Measurements from ENCODE around the gene DNAH3. TPM values are rescaled to one million over a fixed set of nuclear protein-coding genes. Genes with fewer than 3 reads are reported as not detected.
"Not testable (repeated sequence)": the region's sequence is repeated elsewhere in the genome, so short reads cannot be mapped to it uniquely, and the experiment has no call there.

DNAH3 gene
- total RNA-seq, 2 experiments from 2014 or later: not detected

DNA sequence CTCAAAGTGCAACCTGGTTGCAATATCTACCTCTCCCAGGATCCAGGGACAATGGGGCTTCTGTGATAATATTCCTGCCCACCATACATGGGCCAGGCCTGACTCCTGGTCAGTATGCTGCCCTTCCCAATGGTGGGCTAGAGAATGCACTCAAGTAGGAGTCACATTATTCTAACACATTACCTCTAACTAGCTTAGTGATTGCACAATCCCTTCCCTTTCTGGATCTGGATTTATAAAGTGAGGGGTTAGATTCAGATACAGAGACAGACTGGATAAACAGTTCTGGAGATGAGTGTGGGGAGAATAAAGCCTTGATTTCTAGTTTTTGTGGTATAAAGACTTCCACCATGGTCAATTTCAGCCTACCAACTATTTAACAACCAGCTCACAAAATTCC, 217.1 kb downstream of the DNAH3 start:
- H3K4me1 Mint-ChIP-seq: peaks cover 10% of the 10 kb centered on the region
- H3K27ac Mint-ChIP-seq: no peak overlapping the region
- H3K4me3 Mint-ChIP-seq: no peak overlapping the region
- intact Hi-C loops (cut with DNase I, micrococcal nuclease): no loop called here
- no peaks in the 10 kb centered on the region for H3K36me3 Mint-ChIP-seq (ENCODE audit: low read depth)
- ChIA-PET POLR2A (no interaction called here), CTCF (interaction anchor here (0.6 to 1.1 kb wide), 2 partner anchors 14 to 17 kb away, joined by 3 read pairs; no protein-coding TSS in a partner anchor)
- DNase-seq: no peak
- peaks cover 1% of the 10 kb centered on the region for H3K27me3 Mint-ChIP-seq
- ATAC-seq: no peak
- no peaks in the 10 kb centered on the region for H3K9me3 Mint-ChIP-seq (ENCODE audit: low read depth)

DNA sequence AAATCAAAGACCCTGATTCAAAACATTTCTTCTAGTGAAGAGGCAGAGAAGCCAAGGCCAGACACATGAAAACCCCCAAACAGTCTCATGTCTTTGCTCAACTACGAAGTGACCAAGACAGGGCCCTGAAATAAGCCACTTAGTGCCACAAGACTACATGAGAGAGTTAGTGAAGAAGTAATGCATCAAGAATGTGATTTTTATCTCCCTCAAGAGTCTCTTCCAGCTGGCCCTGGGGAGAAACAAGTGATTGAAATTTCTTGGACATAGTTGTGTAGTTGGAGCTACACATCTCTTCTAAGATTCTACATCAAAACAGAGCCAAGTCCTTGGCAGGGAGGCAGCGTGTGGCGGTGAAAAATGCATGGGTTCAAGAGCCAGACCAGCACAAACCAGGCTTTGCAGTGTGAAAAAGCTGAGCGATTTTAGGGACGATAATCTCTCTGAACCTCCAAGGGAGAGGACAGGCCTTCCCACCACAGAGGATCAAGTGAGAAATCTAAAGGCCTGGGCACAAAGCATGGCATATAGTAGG, 219.5 kb downstream of the DNAH3 start:
- ChIA-PET CTCF (interaction anchor here (2.5 kb wide), 1 partner anchor 81 kb away, joined by 7 read pairs; no protein-coding TSS in a partner anchor), POLR2A (no interaction called here)
- Mint-ChIP-seq H3K4me1 (no peaks in the 10 kb centered on the region), H3K36me3 (ENCODE audit: low read depth) (no peaks in the 10 kb centered on the region), H3K27ac (no peak overlapping the region), H3K4me3 (no peak overlapping the region), H3K9me3 (ENCODE audit: low read depth) (no peaks in the 10 kb centered on the region), H3K27me3 (no peaks in the 10 kb centered on the region)
- intact Hi-C loops (cut with DNase I, micrococcal nuclease): no loop called here
- no peak for DNase-seq
- no peak for ATAC-seq

DNA sequence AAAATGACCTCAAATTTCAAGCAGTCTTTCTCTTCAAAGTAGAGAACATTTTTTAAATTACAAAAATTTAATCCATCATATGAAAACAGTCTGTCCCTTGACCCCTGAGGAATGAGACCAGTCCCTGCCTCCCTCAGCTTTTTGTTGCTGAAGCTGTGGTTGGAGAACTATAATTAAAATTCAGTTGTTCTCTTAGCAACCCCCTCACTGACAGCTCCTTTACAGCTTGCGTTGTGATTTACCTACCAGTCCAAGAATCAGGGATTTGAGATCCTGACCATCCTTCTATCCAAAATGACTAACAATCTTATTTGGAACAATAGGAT, 220.3 kb downstream of the DNAH3 start:
- Mint-ChIP-seq H3K27ac (no peak overlapping the region), H3K4me3 (no peak overlapping the region), H3K27me3 (no peaks in the 10 kb centered on the region), H3K9me3 (ENCODE audit: low read depth) (no peaks in the 10 kb centered on the region), H3K36me3 (ENCODE audit: low read depth) (peaks cover 4% of the 10 kb centered on the region), H3K4me1 (no peaks in the 10 kb centered on the region)
- no peak for DNase-seq
- ATAC-seq: no peak
- ChIA-PET CTCF (no interaction called here), POLR2A (no interaction called here)
- intact Hi-C loops (cut with DNase I, micrococcal nuclease): no loop called here

DNA sequence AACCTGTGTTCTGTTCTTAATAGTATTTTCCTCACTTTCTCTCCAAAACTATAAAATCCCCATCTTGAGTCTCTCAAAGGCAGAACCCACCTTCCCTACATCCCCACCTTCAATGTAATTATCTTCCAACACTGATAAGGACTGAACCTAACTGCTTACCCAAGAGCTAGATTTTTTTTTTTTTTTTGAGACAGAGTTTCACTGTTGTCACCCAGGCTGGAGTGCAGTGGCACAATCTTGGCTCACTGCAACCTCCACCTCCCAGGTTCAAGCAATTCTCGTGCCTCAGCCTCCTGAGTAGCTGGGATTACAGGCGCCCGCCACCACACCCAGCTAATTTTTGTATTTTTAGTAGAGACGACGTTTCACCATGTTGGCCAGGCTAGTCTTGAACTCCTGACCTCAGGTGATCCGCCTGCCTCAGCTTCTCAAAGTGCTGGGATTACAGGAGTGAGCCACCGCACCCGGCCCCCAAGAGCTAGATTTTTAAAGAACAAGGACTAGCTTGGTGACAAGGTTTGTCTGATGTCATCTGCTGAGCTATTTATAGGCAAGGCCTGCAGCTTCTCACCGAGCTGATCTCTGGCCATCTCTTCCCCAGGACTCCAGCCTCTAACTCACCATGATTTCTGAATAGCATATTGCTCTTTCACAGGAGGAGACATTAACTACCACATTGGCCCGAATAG, 220.8 kb downstream of the DNAH3 start:
- H3K9me3 Mint-ChIP-seq (ENCODE audit: low read depth); POLR2A ChIA-PET; DNase-seq; H3K4me3 Mint-ChIP-seq; H3K27ac Mint-ChIP-seq; H3K4me1 Mint-ChIP-seq; ATAC-seq; CTCF ChIA-PET; H3K36me3 Mint-ChIP-seq (ENCODE audit: low read depth); intact Hi-C loops (cut with DNase I, micrococcal nuclease); H3K27me3 Mint-ChIP-seq: not testable (repeated sequence)

DNA sequence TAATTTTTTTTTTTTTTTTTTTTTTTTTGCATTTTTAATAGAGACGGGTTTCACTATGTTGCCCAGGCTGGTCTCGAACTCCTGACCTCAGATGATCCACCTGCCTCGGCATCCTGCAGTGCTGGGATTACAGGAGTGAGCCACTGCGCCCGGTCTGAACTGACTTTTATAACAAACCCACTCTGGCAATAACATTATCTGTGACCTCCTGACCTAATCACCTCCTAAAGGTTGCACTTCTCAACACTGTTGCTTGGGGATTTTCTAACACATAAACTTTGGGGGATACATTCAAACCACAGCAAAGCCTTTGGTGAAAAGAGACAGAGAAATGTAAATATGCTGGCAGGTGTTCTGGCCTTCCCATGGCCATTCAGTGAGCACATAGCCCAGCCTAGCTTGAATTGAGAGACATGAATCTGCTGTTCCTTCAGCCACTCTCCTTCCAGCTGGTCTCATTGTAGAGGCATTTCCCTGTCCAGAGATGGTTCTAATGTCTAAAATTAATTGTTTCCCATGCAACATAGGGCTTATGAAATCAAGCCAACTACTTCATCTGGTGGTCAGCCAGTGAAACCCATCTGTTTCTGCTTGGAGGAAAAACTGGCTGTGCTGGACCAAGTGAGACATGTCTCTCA, 221.8 kb downstream of the DNAH3 start:
- H3K36me3 Mint-ChIP-seq (ENCODE audit: low read depth): peaks cover 6% of the 10 kb centered on the region
- no peak overlapping the region for H3K27ac Mint-ChIP-seq
- intact Hi-C loops (cut with DNase I, micrococcal nuclease): no loop called here
- H3K9me3 Mint-ChIP-seq (ENCODE audit: low read depth): no peaks in the 10 kb centered on the region
- no peaks in the 10 kb centered on the region for H3K4me1 Mint-ChIP-seq
- ATAC-seq (no peak), DNase-seq (no peak)
- H3K27me3 Mint-ChIP-seq: no peaks in the 10 kb centered on the region
- ChIA-PET POLR2A (no interaction called here), CTCF (no interaction called here)
- no peak overlapping the region for H3K4me3 Mint-ChIP-seq

DNA sequence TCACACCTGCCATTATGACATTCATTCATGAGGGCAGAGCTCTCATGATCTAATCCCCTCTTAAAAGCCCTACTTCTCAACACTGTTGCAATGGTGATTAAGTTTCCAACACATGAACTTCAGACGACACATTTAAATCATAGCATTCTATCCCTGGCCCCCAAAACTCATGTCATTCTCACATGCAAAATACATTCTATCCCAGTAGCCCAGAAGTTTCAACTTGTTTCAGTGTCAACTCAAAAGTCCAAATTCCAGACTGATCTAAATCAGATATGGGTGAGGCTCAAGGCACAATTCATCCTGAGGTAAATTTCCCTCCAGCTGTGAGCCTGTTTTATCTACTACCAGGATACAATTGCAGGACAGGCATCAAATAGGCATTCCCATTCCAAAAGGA, 224.9 kb downstream of the DNAH3 start:
- H3K27ac Mint-ChIP-seq: no peak overlapping the region
- H3K9me3 Mint-ChIP-seq (ENCODE audit: low read depth): no peaks in the 10 kb centered on the region
- CTCF ChIA-PET: interaction anchor here (0.6 kb wide), 1 partner anchor 1429 kb away, joined by 3 read pairs; no protein-coding TSS in a partner anchor
- peaks cover 11% of the 10 kb centered on the region for H3K36me3 Mint-ChIP-seq (ENCODE audit: low read depth)
- DNase-seq (no peak), ATAC-seq (no peak)
- no peak overlapping the region for H3K4me3 Mint-ChIP-seq
- intact Hi-C loops (cut with DNase I, micrococcal nuclease): no loop called here
- no peaks in the 10 kb centered on the region for H3K4me1 Mint-ChIP-seq
- POLR2A ChIA-PET: no interaction called here
- no peaks in the 10 kb centered on the region for H3K27me3 Mint-ChIP-seq

DNA sequence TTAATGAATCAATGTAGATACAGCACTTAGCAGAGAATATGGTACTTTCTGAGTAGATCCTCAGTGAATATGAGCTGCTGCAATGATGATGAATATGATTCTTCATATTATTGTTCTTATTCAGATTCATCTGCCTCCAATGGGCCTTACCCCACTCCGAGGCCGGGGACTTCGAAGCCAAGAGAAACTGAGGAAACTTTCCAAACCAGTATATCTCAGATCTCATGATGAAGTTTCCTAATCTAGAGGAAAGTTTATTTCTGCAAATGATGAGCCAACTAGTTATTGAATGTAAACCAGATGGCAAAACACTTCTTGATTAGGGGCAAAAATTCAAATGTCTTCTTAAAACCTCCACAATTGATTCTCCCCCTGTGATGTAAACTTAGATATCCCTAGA, 226.8 kb downstream of the DNAH3 start:
- ChIA-PET CTCF (interaction anchor here (0.8 to 0.9 kb wide), 2 partner anchors 159 to 400 kb away, joined by 3 to 5 read pairs; no protein-coding TSS in a partner anchor), POLR2A (no interaction called here)
- DNase-seq: no peak
- no peak for ATAC-seq
- H3K27ac Mint-ChIP-seq: no peak overlapping the region
- H3K36me3 Mint-ChIP-seq (ENCODE audit: low read depth): peaks cover 11% of the 10 kb centered on the region
- H3K27me3 Mint-ChIP-seq: no peaks in the 10 kb centered on the region
- H3K9me3 Mint-ChIP-seq (ENCODE audit: low read depth): no peaks in the 10 kb centered on the region
- peaks cover 7% of the 10 kb centered on the region for H3K4me1 Mint-ChIP-seq
- intact Hi-C loops (cut with DNase I, micrococcal nuclease): no loop called here
- H3K4me3 Mint-ChIP-seq: no peak overlapping the region

DNA sequence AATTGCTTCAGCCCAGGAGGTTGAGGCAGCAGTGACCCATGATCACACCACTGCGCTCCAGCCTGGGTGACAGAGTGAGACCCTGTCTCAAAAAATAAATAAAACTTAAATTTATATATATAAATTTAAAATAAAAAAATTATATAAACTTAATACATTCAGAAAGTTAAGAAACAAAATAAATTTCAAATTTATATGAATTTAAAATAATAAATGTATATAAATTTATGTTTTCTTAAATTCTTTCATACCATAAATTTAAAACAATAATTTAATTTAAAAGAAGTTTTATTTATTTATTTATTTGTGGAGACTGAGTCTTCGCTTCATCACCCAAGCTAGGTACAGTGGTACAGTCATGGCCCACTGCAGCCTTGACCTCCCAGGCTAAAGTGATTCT, 229.8 kb downstream of the DNAH3 start:
- Mint-ChIP-seq H3K4me3 (no peak overlapping the region), H3K36me3 (ENCODE audit: low read depth) (peaks cover 23% of the 10 kb centered on the region), H3K4me1 (peaks cover 11% of the 10 kb centered on the region), H3K9me3 (ENCODE audit: low read depth) (no peaks in the 10 kb centered on the region), H3K27me3 (no peaks in the 10 kb centered on the region), H3K27ac (no peak overlapping the region)
- ChIA-PET CTCF (interaction anchor here (1.0 to 1.4 kb wide), 4 partner anchors 14 to 70 kb away, joined by 3 to 5 read pairs (median 3); no protein-coding TSS in a partner anchor), POLR2A (no interaction called here)
- intact Hi-C loops (cut with DNase I, micrococcal nuclease): no loop called here
- DNase-seq: no peak
- ATAC-seq: no peak

DNA sequence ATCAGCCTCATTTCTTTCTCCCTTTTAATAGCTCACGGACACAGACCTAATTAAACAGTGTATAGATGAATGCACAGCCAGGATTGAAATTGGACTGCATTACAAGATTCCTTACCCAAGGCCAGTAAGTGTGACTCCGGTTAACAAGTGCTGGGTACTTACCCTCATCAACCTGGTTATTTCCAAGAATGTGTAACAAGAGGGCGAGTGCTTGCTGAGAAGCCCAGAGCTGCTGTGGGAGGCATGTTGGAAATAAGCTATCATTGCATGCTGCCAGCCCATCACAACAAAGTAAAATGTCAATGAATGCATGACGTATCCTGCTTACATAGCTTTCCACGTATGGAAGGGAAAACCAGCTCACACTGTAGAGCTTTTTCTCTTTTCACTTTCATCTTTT, 230.6 kb downstream of the DNAH3 start:
- Mint-ChIP-seq H3K4me3 (no peak overlapping the region), H3K4me1 (peaks cover 11% of the 10 kb centered on the region), H3K27me3 (no peaks in the 10 kb centered on the region), H3K9me3 (ENCODE audit: low read depth) (no peaks in the 10 kb centered on the region), H3K27ac (no peak overlapping the region), H3K36me3 (ENCODE audit: low read depth) (peaks cover 26% of the 10 kb centered on the region)
- DNase-seq (peak; percentile 20), ATAC-seq (peak; percentile 44)
- intact Hi-C loops (cut with DNase I, micrococcal nuclease): no loop called here
- POLR2A ChIA-PET: no interaction called here
- CTCF ChIA-PET: interaction anchor here (0.7 to 1.4 kb wide), 4 partner anchors 13 to 70 kb away, joined by 3 to 5 read pairs (median 3); no protein-coding TSS in a partner anchor

DNA sequence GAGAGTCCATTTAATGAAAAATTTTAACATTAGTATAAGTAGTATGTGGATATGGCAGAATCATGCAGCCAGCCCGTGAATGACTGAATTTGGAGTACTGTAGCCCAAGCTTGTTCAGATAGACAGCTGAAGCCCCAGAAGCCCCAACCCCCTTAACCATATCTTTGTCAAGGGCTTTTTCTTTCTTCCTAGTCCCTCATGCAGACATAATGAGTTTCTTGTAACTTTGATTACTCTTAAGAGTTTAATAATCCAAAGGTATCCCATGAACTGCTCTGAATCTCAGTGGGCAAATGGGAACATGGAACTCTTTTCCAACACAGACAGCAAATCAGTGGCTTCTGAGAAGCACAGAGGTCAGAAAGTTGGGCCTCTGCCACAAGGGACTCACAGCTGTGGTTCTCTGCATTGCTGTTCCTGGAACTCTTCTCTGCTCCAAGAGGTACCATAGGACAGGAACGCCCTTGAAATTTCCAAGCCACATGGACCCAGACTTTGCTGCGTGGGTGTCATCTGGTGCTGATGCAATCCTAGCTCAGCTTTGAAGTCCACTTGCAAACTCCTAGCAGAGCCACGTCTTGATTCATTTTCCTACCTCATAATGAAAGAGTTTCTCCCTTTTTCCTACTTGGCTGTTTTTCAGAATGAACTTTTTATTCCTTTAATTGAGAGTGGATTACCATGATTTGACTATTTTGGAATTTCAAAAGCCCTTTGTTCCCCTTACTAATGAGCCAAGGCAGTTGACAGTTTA, 232.0 kb downstream of the DNAH3 start:
- CTCF ChIA-PET: no interaction called here
- POLR2A ChIA-PET: no interaction called here
- H3K9me3 Mint-ChIP-seq (ENCODE audit: low read depth): no peaks in the 10 kb centered on the region
- peaks cover 11% of the 10 kb centered on the region for H3K4me1 Mint-ChIP-seq
- intact Hi-C loops (cut with DNase I, micrococcal nuclease): no loop called here
- peak; percentile 22 for DNase-seq
- H3K27me3 Mint-ChIP-seq: no peaks in the 10 kb centered on the region
- ATAC-seq: peak; percentile 26
- no peak overlapping the region for H3K4me3 Mint-ChIP-seq
- H3K36me3 Mint-ChIP-seq (ENCODE audit: low read depth): peaks cover 24% of the 10 kb centered on the region
- H3K27ac Mint-ChIP-seq: peak overlapping the region; percentile 27

DNA sequence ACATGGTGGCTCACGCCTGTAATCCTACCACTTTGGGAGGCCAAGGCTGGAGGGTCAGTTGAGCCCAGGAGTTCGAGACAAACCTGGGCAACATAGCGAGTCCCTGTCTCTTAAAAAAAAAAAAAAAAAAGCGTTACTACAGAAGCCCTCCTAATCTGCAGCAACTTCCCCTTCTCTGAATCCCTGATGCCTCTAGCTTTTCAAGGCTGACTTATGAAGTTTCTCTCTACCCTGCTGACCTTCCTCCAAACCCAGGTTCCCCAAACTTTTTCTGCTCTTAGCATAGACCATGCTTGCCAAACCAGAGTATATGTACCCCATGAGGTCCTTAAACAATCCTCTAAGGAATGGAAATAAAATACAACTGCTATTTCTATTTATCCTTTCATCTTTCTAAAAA, 233.7 kb downstream of the DNAH3 start:
- intact Hi-C loops (cut with DNase I, micrococcal nuclease): no loop called here
- ATAC-seq (no peak), DNase-seq (no peak)
- Mint-ChIP-seq H3K27ac (no peak overlapping the region), H3K36me3 (ENCODE audit: low read depth) (peaks cover 19% of the 10 kb centered on the region), H3K4me1 (peaks cover 11% of the 10 kb centered on the region), H3K9me3 (ENCODE audit: low read depth) (no peaks in the 10 kb centered on the region), H3K4me3 (no peak overlapping the region), H3K27me3 (no peaks in the 10 kb centered on the region)
- POLR2A ChIA-PET: interaction anchor here (0.6 kb wide), 1 partner anchor 220 kb away, joined by 4 read pairs; no protein-coding TSS in a partner anchor
- CTCF ChIA-PET: no interaction called here

All from activated CD4-positive, alpha-beta T cell treated with anti-CD3 and anti-CD28 coated beads for 36 hours (primary cell).